Activated B cell treated with CpG ODN at 0.5 μM for 24 hours (primary cell): Measurements from ENCODE around the gene KRABD2.

Source experiments
- ATAC-seq: fragments of 200-7000 bp; cut with Tn5 transposase; one replicate; pipeline ENCODE4 v1.10.0; 2021; ENCODE audit warnings: low read depth, mild to moderate bottlenecking, moderate library complexity
- CTCF ChIA-PET: fragments of 350-600 bp; sonication (Branson Sonifier 250); formaldehyde crosslinking; loops from one replicate; lab custom pipeline; 2021; ENCODE audit warnings: antibody characterized with exemption; lab: Charles Lee
- POLR2A ChIA-PET: fragments of 350-600 bp; sonication (Branson Sonifier 250); formaldehyde crosslinking; loops from one replicate; lab custom pipeline; 2021; ENCODE audit warnings: antibody characterized with exemption; lab: Charles Lee
- DNase-seq: peaks from one replicate; pipeline ENCODE4 v3.0.0; 2022
- H3K27ac Mint-ChIP-seq: one replicate; pipeline ENCODE4 v1.8.0; 2020; ENCODE audit warnings: mixed read lengths
- H3K27me3 Mint-ChIP-seq: one replicate; pipeline ENCODE4 v1.8.0; 2021; ENCODE audit warnings: mixed read lengths
- H3K36me3 Mint-ChIP-seq: one replicate; pipeline ENCODE4 v1.8.0; 2021; ENCODE audit warnings: low read depth, mixed read lengths
- H3K4me1 Mint-ChIP-seq: one replicate; pipeline ENCODE4 v1.8.0; 2021; ENCODE audit warnings: mixed read lengths
- H3K4me3 Mint-ChIP-seq: one replicate; pipeline ENCODE4 v1.8.0; 2020; ENCODE audit warnings: mild to moderate bottlenecking, mixed read lengths
- H3K9me3 Mint-ChIP-seq: one replicate; pipeline ENCODE4 v1.8.0; 2020; ENCODE audit warnings: mixed read lengths
- CTCF ChIP-seq: fragments of 200-600 bp; IDR thresholded peaks from one replicate; pipeline ENCODE4 v1.8.0; 2022; ENCODE audit warnings: antibody characterized with exemption, mild to moderate bottlenecking
- intact Hi-C: fragments of 100-400 bp; cut with micrococcal nuclease; formaldehyde crosslinking; loops from one replicate; pipeline ENCODE4 v1.15.1; 2024

KRABD2 gene

GRCh38 chr17:8417806-8418205, 41.3 kb upstream of the KRABD2 start:
- H3K27me3 Mint-ChIP-seq = peaks cover 35% of the 10 kb centered on the region
- CTCF ChIA-PET = interaction anchor here (1.0 kb wide), 1 partner anchor 329 kb away, joined by 3 read pairs; no protein-coding TSS in a partner anchor
- POLR2A ChIA-PET = no interaction called here
- no peaks in the 10 kb centered on the region for H3K36me3 Mint-ChIP-seq
- DNase-seq (no peak), ATAC-seq (no peak)
- no peaks in the 10 kb centered on the region for H3K4me1 Mint-ChIP-seq
- TF ChIP-seq CTCF = no peak
- no peak overlapping the region for H3K4me3 Mint-ChIP-seq
- no peaks in the 10 kb centered on the region for H3K9me3 Mint-ChIP-seq
- intact Hi-C loops = no loop called here
- no peak overlapping the region for H3K27ac Mint-ChIP-seq

GRCh38 chr17:8413938-8414337, 37.4 kb upstream of the KRABD2 start:
- intact Hi-C loops = no loop called here
- peaks cover 19% of the 10 kb centered on the region for H3K27me3 Mint-ChIP-seq
- peaks cover 4% of the 10 kb centered on the region for H3K4me1 Mint-ChIP-seq
- CTCF ChIA-PET = no interaction called here
- POLR2A ChIA-PET = no interaction called here
- ATAC-seq = no peak
- H3K36me3 Mint-ChIP-seq = no peaks in the 10 kb centered on the region
- no peaks in the 10 kb centered on the region for H3K9me3 Mint-ChIP-seq
- TF ChIP-seq CTCF = no peak
- H3K4me3 Mint-ChIP-seq = no peak overlapping the region
- no peak overlapping the region for H3K27ac Mint-ChIP-seq
- DNase-seq = no peak

GRCh38 chr17:8413328-8413727, 36.8 kb upstream of the KRABD2 start:
- TF ChIP-seq CTCF = no peak
- intact Hi-C loops = no loop called here
- H3K27me3 Mint-ChIP-seq = peaks cover 18% of the 10 kb centered on the region
- no peak overlapping the region for H3K27ac Mint-ChIP-seq
- ATAC-seq = no peak
- no peaks in the 10 kb centered on the region for H3K36me3 Mint-ChIP-seq
- CTCF ChIA-PET = interaction anchor here (4.7 kb wide), 1 partner anchor 333 kb away, joined by 56 read pairs; the partner anchor contains the start of gene CCDC42
- H3K4me3 Mint-ChIP-seq = no peak overlapping the region
- H3K9me3 Mint-ChIP-seq = no peaks in the 10 kb centered on the region
- POLR2A ChIA-PET = no interaction called here
- peaks cover 4% of the 10 kb centered on the region for H3K4me1 Mint-ChIP-seq
- DNase-seq = no peak

GRCh38 chr17:8412089-8412488, 35.6 kb upstream of the KRABD2 start:
- ChIA-PET POLR2A (no interaction called here), CTCF (interaction anchor here (1.0 to 4.7 kb wide), 4 partner anchors 13 to 374 kb away, joined by 3 to 56 read pairs (median 14); partner anchors contain the start of gene CCDC42)
- no peaks in the 10 kb centered on the region for H3K9me3 Mint-ChIP-seq
- H3K4me3 Mint-ChIP-seq = no peak overlapping the region
- peaks cover 4% of the 10 kb centered on the region for H3K4me1 Mint-ChIP-seq
- no peaks in the 10 kb centered on the region for H3K36me3 Mint-ChIP-seq
- no peak for TF ChIP-seq CTCF
- ATAC-seq = no peak
- intact Hi-C loops = no loop called here
- peaks cover 13% of the 10 kb centered on the region for H3K27me3 Mint-ChIP-seq
- DNase-seq = no peak
- H3K27ac Mint-ChIP-seq = no peak overlapping the region

GRCh38 chr17:8410883-8411238, 34.4 kb upstream of the KRABD2 start:
- ChIA-PET CTCF (interaction anchor here (0.7 to 4.7 kb wide), 16 partner anchors 10 to 592 kb away, joined by 3 to 56 read pairs (median 3); partner anchors contain the start of genes CCDC42 and NDEL1), POLR2A (interaction anchor here (1.0 to 1.2 kb wide), 2 partner anchors 16 to 335 kb away, joined by 3 to 4 read pairs; no protein-coding TSS in a partner anchor)
- Mint-ChIP-seq H3K36me3 (no peaks in the 10 kb centered on the region), H3K4me3 (no peak overlapping the region), H3K27me3 (peaks cover 13% of the 10 kb centered on the region), H3K9me3 (no peaks in the 10 kb centered on the region), H3K27ac (no peak overlapping the region), H3K4me1 (peaks cover 4% of the 10 kb centered on the region)
- TF ChIP-seq CTCF = no peak
- ATAC-seq = no peak
- no peak for DNase-seq
- intact Hi-C loops = loop anchor here (1.0 kb wide), 5 partner anchors 24 to 587 kb away; partner anchors contain the start of gene NDEL1
